ENCODE measurements around the gene FERD3L. TPM values are rescaled to one million over a fixed set of nuclear protein-coding genes. Genes with fewer than 3 reads are reported as not detected.
A peak's percentile ranks its signal among the peaks of the same experiment; 100 is the strongest.

Gene FERD3L
- total RNA-seq, 1 donor from 2014 or later, result not detected

DNA sequence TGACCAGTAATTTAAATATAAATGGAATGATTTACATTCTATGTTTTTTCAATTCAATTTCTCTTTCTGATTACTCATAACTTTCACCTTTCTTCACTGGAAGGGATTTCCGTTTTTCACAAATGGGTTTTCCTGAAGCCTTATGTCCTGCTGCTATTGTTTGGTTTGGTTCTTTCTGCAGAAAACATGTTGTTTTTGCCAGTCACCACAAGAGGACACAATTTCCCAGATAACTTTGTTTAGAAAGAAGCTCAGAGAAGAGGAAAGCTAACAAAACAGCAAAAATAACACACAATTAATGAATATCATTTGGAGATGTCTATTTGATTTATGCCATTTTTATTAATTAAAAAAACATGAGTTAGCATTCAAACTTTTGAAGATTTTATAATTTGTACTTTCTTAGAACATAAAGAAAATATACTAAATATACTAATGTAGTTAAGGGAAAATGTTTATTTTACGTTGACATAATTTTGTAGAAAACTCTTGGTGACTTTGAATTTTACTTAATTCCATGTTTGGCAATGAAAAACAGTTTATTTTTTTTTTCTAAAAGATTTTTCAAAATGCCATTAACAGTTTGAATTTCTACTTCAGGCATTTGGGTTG lies 23.1 kb downstream of the FERD3L start:
- H3K9me3 ChIP-seq (ENCODE audit: insufficient read depth, low read depth, low read length), result no peaks in the 10 kb centered on the region
- peaks cover 13% of the 10 kb centered on the region for H3K4me1 ChIP-seq (ENCODE audit: insufficient read depth, low read length)
- Mint-ChIP-seq H3K27ac (ENCODE audit: unreplicated experiment) (no peak overlapping the region), H3K27me3 (ENCODE audit: low read depth, unreplicated experiment) (peaks cover 27% of the 10 kb centered on the region), H3K4me1 (ENCODE audit: low read depth, unreplicated experiment) (peaks cover 11% of the 10 kb centered on the region), H3K36me3 (ENCODE audit: low read depth, unreplicated experiment) (no peaks in the 10 kb centered on the region), H3K4me3 (ENCODE audit: unreplicated experiment) (no peak overlapping the region), H3K9me3 (ENCODE audit: unreplicated experiment) (no peaks in the 10 kb centered on the region)
- DNase-seq (ENCODE audit: low read depth) (no peak), FAIRE-seq (peak; percentile 82)
- no peak overlapping the region for H3K27ac ChIP-seq (ENCODE audit: low read depth, low read length)
- H4K20me1 ChIP-seq (ENCODE audit: insufficient read depth, low read length), result no peaks in the 10 kb centered on the region
- no peaks in the 10 kb centered on the region for H3K79me2 ChIP-seq (ENCODE audit: insufficient read depth, low read length)
- H3K27me3 ChIP-seq (ENCODE audit: insufficient read depth, low read length), result peaks cover 21% of the 10 kb centered on the region
- H3K4me3 ChIP-seq (ENCODE audit: insufficient read depth, low read depth, low read length), result no peak overlapping the region
- H2AFZ ChIP-seq (ENCODE audit: low read depth, low read length), result no peak overlapping the region
- TF ChIP-seq EZH2 (IDR thresholded peaks at IDR 0.05; ENCODE audit: insufficient read depth, low read length), result no peak
- TF ChIP-seq, protein P1, sequence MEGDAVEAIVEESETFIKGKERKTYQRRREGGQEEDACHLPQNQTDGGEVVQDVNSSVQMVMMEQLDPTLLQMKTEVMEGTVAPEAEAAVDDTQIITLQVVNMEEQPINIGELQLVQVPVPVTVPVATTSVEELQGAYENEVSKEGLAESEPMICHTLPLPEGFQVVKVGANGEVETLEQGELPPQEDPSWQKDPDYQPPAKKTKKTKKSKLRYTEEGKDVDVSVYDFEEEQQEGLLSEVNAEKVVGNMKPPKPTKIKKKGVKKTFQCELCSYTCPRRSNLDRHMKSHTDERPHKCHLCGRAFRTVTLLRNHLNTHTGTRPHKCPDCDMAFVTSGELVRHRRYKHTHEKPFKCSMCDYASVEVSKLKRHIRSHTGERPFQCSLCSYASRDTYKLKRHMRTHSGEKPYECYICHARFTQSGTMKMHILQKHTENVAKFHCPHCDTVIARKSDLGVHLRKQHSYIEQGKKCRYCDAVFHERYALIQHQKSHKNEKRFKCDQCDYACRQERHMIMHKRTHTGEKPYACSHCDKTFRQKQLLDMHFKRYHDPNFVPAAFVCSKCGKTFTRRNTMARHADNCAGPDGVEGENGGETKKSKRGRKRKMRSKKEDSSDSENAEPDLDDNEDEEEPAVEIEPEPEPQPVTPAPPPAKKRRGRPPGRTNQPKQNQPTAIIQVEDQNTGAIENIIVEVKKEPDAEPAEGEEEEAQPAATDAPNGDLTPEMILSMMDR (IDR thresholded peaks at IDR 0.05; ENCODE audit: insufficient read depth, low read depth, low read length), result peak; percentile 93
- no peak overlapping the region for H3K9ac ChIP-seq (ENCODE audit: low read length)
- H3K36me3 ChIP-seq (ENCODE audit: insufficient read depth, low read length), result no peaks in the 10 kb centered on the region
- no peak overlapping the region for H3K4me2 ChIP-seq (ENCODE audit: low read length)

DNA sequence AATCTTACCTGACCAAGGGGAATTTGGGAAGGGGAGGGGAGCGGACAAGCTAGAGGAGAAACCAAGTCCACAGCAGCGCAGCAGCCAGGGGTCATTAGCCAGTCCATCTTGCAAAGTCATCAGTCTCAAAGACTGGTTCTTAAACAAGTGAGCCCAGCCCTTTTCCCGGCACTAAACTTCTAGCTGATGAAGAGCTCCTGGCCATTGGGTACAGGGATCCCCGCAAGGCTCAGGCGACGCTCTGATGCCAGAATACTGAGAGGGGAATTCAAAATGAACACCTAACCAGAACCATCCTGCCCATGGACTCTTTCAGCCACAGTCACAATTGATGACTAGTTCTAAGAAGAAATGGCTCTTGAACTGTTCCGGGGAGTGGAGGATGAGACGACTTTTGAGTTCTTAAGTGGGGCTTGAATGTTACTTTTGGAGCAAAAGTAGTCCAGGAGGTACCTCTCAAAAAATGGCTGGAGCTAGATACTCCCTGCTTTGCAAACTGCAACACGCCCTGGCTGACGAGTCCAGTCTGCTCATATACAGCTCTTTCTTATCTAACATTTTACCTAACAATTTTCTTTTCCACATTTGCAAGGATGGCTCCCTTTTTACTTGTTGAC lies 25.2 kb downstream of the FERD3L start:
- Mint-ChIP-seq H3K4me3 (ENCODE audit: unreplicated experiment) (no peak overlapping the region), H3K27ac (ENCODE audit: unreplicated experiment) (no peak overlapping the region), H3K4me1 (ENCODE audit: low read depth, unreplicated experiment) (peaks cover 11% of the 10 kb centered on the region), H3K9me3 (ENCODE audit: unreplicated experiment) (no peaks in the 10 kb centered on the region), H3K36me3 (ENCODE audit: low read depth, unreplicated experiment) (no peaks in the 10 kb centered on the region), H3K27me3 (ENCODE audit: low read depth, unreplicated experiment) (peaks cover 33% of the 10 kb centered on the region)
- peaks cover 15% of the 10 kb centered on the region for H3K4me1 ChIP-seq (ENCODE audit: insufficient read depth, low read length)
- H3K9ac ChIP-seq (ENCODE audit: low read length), result no peak overlapping the region
- no peak overlapping the region for H3K27ac ChIP-seq (ENCODE audit: low read depth, low read length)
- H3K4me3 ChIP-seq (ENCODE audit: insufficient read depth, low read depth, low read length), result no peak overlapping the region
- FAIRE-seq, result peak; percentile 34
- TF ChIP-seq, protein P1 (IDR thresholded peaks at IDR 0.05; ENCODE audit: insufficient read depth, low read depth, low read length), result no peak
- no peak for TF ChIP-seq EZH2 (IDR thresholded peaks at IDR 0.05; ENCODE audit: insufficient read depth, low read length)
- H3K79me2 ChIP-seq (ENCODE audit: insufficient read depth, low read length), result peaks cover 18% of the 10 kb centered on the region
- no peak overlapping the region for H2AFZ ChIP-seq (ENCODE audit: low read depth, low read length)
- DNase-seq (ENCODE audit: low read depth), result no peak
- H3K36me3 ChIP-seq (ENCODE audit: insufficient read depth, low read length), result no peaks in the 10 kb centered on the region
- H3K27me3 ChIP-seq (ENCODE audit: insufficient read depth, low read length), result peaks cover 21% of the 10 kb centered on the region
- H3K4me2 ChIP-seq (ENCODE audit: low read length), result no peak overlapping the region
- H4K20me1 ChIP-seq (ENCODE audit: insufficient read depth, low read length), result no peaks in the 10 kb centered on the region
- H3K9me3 ChIP-seq (ENCODE audit: insufficient read depth, low read depth, low read length), result no peaks in the 10 kb centered on the region

DNA sequence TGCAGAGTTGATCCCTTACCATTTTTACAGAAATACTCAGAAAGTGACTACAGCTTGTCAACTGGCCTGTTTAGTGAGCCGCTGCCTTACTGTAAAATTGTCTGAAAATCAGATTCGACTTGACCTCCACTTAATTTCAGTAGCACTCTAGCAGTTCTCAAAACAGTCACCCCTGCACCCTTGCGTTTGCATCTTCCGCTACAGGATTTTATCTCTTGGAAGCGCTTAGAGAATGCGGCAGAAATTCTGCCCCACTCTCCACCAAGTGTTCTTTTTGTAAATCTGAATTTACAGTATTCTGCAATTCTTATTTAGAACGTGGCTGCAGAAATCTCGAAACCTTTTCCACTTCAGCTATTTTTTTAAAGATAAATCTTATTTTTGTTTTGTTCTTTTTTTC lies 25.8 kb downstream of the FERD3L start:
- no peak overlapping the region for H3K9ac ChIP-seq (ENCODE audit: low read length)
- H3K4me2 ChIP-seq (ENCODE audit: low read length), result peak overlapping the region; percentile 95
- peaks cover 34% of the 10 kb centered on the region for H3K27me3 Mint-ChIP-seq (ENCODE audit: low read depth, unreplicated experiment)
- no peak overlapping the region for H3K4me3 ChIP-seq (ENCODE audit: insufficient read depth, low read depth, low read length)
- no peak overlapping the region for H3K4me3 Mint-ChIP-seq (ENCODE audit: unreplicated experiment)
- peaks cover 20% of the 10 kb centered on the region for H3K4me1 ChIP-seq (ENCODE audit: insufficient read depth, low read length)
- no peaks in the 10 kb centered on the region for H3K36me3 Mint-ChIP-seq (ENCODE audit: low read depth, unreplicated experiment)
- TF ChIP-seq, protein P1 (IDR thresholded peaks at IDR 0.05; ENCODE audit: insufficient read depth, low read depth, low read length), result no peak
- TF ChIP-seq EZH2 (IDR thresholded peaks at IDR 0.05; ENCODE audit: insufficient read depth, low read length), result no peak
- H3K27ac ChIP-seq (ENCODE audit: low read depth, low read length), result no peak overlapping the region
- no peak for FAIRE-seq
- no peak overlapping the region for H2AFZ ChIP-seq (ENCODE audit: low read depth, low read length)
- H3K9me3 Mint-ChIP-seq (ENCODE audit: unreplicated experiment), result no peaks in the 10 kb centered on the region
- H3K27ac Mint-ChIP-seq (ENCODE audit: unreplicated experiment), result no peak overlapping the region
- no peaks in the 10 kb centered on the region for H3K9me3 ChIP-seq (ENCODE audit: insufficient read depth, low read depth, low read length)
- H3K27me3 ChIP-seq (ENCODE audit: insufficient read depth, low read length), result peaks cover 21% of the 10 kb centered on the region
- H3K36me3 ChIP-seq (ENCODE audit: insufficient read depth, low read length), result no peaks in the 10 kb centered on the region
- H3K4me1 Mint-ChIP-seq (ENCODE audit: low read depth, unreplicated experiment), result peaks cover 11% of the 10 kb centered on the region
- peaks cover 24% of the 10 kb centered on the region for H3K79me2 ChIP-seq (ENCODE audit: insufficient read depth, low read length)
- no peak for DNase-seq (ENCODE audit: low read depth)
- H4K20me1 ChIP-seq (ENCODE audit: insufficient read depth, low read length), result no peaks in the 10 kb centered on the region

Data from astrocyte (in vitro differentiated cells and primary cell).